ENCODE results near the gene PNMT. TPM values are rescaled to one million over a fixed set of nuclear protein-coding genes. Genes with fewer than 3 reads are reported as not detected.

The PNMT gene
- total and polyA plus RNA-seq, 2 donors (not counting 1 experiment from before 2014, with no cell fraction given) = 0.13 to 0.76 TPM

- Mint-ChIP-seq H3K27me3 (peaks cover 23% of the 10 kb centered on the region), H3K27ac (no peak overlapping the region), H3K4me1 (peaks cover 41% of the 10 kb centered on the region), H3K4me3 (no peak overlapping the region), H3K9me3 (ENCODE audit: insufficient read depth) (no peaks in the 10 kb centered on the region)
- no peak for TF ChIP-seq EZH2 (IDR thresholded peaks at IDR 0.05; ENCODE audit: borderline replicate concordance, insufficient read depth, low read depth, low read length, poor library complexity, severe bottlenecking)
- TF ChIP-seq CTCF (IDR thresholded peaks at IDR 0.05) = no peak
- no peak overlapping the region for H3K4me3 ChIP-seq (ENCODE audit: control extremely low read depth in 1 of 5, extremely low read depth in 1 of 5, insufficient read depth in 1 of 5, low read depth in 2 of 5, low read length in 4 of 5)
- DNase-seq = no peak
- H3K9me3 ChIP-seq (ENCODE audit: control extremely low read depth in 1 of 3, control insufficient read depth in 2 of 3, insufficient read depth in 1 of 3, low read length in 2 of 3) = peaks cover 0 to 2% (median 0%) of the 10 kb centered on the region in 3 donors
- intact Hi-C loops (cut with micrococcal nuclease) = no loop called here
- 90% methylated on average over 2 of the region's 4 CpGs for WGBS (ENCODE audit: insufficient coverage)
- H3K79me2 ChIP-seq (ENCODE audit: control insufficient read depth, insufficient read depth, low read length) = no peaks in the 10 kb centered on the region
- CTCF ChIA-PET = interaction anchor here (0.8 to 8.7 kb wide), 12 partner anchors 9 to 202 kb away, joined by 3 to 109 read pairs (median 6); partner anchors contain the start of genes MIEN1 and STARD3
- H3K4me1 ChIP-seq (ENCODE audit: control insufficient read depth in 2 of 2, insufficient read depth in 2 of 2, low read length in 2 of 2) = peaks cover 48 to 59% of the 10 kb centered on the region in 2 donors
- H2AFZ ChIP-seq (ENCODE audit: insufficient read depth, low read depth, low read length, poor library complexity, severe bottlenecking) = no peak overlapping the region
- no peak for ATAC-seq (ENCODE audit: low read depth)
- POLR2A ChIA-PET = interaction anchor here (0.6 to 1.3 kb wide), 3 partner anchors 9 to 126 kb away, joined by 3 to 7 read pairs (median 6); no protein-coding TSS in a partner anchor
- no peak overlapping the region for H3K9ac ChIP-seq (ENCODE audit: low read length)
- H3K36me3 ChIP-seq (replicated peaks in 1 of 2; ENCODE audit: control extremely low read depth in 1 of 2, control insufficient read depth in 1 of 2, extremely low read depth in 1 of 2, insufficient read depth in 2 of 2, low read length in 1 of 2) = no peaks in the 10 kb centered on the region
- H3K4me2 ChIP-seq (replicated peaks; ENCODE audit: low read depth, low read length, poor library complexity, severe bottlenecking) = no peak overlapping the region
- peaks cover 0 to 37% (median 7%) of the 10 kb centered on the region in 4 experiments for H3K27me3 ChIP-seq (replicated peaks in 1 of 4; ENCODE audit: control extremely low read depth in 1 of 4, control insufficient read depth in 3 of 4, insufficient read depth in 4 of 4, low read length in 3 of 4)
- no peak overlapping the region for H3K27ac ChIP-seq (ENCODE audit: low read length in 2 of 2)
- H4K20me1 ChIP-seq (ENCODE audit: control insufficient read depth, insufficient read depth, low read length, poor library complexity, severe bottlenecking) = no peaks in the 10 kb centered on the region
These were observed 2.5 kb downstream of the PNMT start for GRCh38 chr17:39670746-39671145.
